SK-N-MC (cell line): ENCODE results near the gene NTSR1.

Experiments
- EZH2 ChIP-seq: fragments of 200-600 bp; sonication (generic); IDR thresholded peaks from one replicate; pipeline ENCODE4 v1.6.1; 2017; ENCODE audit warnings: antibody characterized with exemption
- FOXP2 ChIP-seq: optimal IDR thresholded peaks from 2 replicates; pipeline ENCODE3; 2011; ENCODE audit warnings: mild to moderate bottlenecking, moderate library complexity; ENCODE audit not compliant: insufficient read depth; ENCODE audit errors: extremely low read length, control extremely low read depth
- POLR2AphosphoS5 ChIP-seq: IDR thresholded peaks from 2 replicates; pipeline ENCODE4 v1.6.1; 2012; ENCODE audit warnings: mild to moderate bottlenecking, low read depth, low read length, borderline replicate concordance

DNA sequence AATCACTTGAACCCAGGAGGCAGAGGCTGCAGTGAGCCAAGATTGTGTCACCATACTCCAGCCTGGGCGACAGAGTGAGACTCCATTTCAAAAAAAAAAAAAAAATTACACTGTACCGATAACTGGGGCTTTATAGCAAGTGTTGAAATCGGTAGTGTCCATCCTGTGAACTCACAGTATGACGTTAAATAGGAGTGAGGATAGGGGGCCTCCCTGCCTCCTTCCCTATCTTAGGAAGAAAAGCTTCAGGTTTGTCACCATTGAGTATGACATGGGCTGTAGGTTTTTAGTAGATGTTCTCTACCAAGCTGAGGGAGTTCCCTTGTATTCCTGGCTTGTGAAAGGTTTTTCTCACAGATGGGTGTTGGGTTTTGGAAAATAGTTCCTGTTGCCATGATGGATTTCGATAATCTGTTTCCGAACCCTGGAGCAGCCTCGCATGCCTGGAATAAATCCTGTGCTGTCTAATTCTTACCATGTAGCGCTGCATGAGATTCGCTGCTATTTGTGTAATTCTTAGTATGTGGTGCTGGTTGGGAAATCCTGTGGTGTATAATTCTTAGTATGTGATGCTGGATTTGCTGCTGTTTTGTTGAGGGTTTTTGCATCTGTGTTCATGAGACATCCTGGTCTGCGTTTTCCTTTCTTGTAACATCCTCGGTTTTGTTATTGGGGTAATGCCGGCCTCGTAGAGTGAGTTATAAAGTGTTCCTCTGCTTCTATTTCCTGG, 23.6 kb downstream of the NTSR1 start:
- TF ChIP-seq POLR2AphosphoS5 (no peak), EZH2 (no peak), FOXP2 (no peak)
